Right lobe of liver (tissue), 4 donors: ENCODE results near the gene NIT1.

Source experiments
- POLR2A ChIP-seq: fragments of 450-650 bp; IDR thresholded peaks from one replicate; pipeline ENCODE4 v1.6.1; 2017; ENCODE audit warnings: antibody characterized with exemption, mild to moderate bottlenecking
- TF ChIP-seq, protein P1 (sequence below), 4 donors: fragments of 200-600 bp in 3 of 4; fragments of 450-650 bp in 1 of 4; IDR thresholded peaks; one replicate each; pipeline versions ENCODE4 v1.5.1 to v1.8.0; 2016 to 2022; ENCODE audit warnings: antibody characterized with exemption in 4 of 4, mild to moderate bottlenecking in 2 of 4
- donor health status: DM: no; HTN: no; CAD: no.
- donor health status: DM: no; HTN: no; CAD: no.
- donor health status: DM: no; HTN: yes; CAD: no.

DNA sequence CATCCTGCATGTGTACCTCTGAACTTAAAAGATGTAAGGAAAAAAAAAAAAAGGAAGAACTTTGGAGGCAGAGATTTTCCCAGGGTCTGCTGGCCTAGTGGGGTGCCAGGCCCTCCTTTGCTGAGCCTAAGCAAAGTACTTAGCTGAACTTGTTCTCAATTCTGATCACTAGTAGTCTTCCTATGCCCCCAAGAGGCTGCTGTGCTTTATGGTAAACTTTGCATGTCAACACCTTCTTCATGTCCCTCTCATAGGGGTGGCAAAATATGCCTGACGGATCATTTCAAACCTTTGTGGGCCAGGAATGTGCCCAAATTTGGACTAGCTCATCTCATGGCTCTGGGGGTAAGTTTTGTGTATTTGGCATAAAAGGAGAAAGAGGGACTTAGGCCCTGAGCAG is 40.0 kb downstream of the NIT1 start:
- TF ChIP-seq, protein P1, sequence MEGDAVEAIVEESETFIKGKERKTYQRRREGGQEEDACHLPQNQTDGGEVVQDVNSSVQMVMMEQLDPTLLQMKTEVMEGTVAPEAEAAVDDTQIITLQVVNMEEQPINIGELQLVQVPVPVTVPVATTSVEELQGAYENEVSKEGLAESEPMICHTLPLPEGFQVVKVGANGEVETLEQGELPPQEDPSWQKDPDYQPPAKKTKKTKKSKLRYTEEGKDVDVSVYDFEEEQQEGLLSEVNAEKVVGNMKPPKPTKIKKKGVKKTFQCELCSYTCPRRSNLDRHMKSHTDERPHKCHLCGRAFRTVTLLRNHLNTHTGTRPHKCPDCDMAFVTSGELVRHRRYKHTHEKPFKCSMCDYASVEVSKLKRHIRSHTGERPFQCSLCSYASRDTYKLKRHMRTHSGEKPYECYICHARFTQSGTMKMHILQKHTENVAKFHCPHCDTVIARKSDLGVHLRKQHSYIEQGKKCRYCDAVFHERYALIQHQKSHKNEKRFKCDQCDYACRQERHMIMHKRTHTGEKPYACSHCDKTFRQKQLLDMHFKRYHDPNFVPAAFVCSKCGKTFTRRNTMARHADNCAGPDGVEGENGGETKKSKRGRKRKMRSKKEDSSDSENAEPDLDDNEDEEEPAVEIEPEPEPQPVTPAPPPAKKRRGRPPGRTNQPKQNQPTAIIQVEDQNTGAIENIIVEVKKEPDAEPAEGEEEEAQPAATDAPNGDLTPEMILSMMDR (IDR thresholded peaks at IDR 0.05): no peak
- TF ChIP-seq POLR2A: no peak
